Measurements from ENCODE around the gene UMAD1.

DNA sequence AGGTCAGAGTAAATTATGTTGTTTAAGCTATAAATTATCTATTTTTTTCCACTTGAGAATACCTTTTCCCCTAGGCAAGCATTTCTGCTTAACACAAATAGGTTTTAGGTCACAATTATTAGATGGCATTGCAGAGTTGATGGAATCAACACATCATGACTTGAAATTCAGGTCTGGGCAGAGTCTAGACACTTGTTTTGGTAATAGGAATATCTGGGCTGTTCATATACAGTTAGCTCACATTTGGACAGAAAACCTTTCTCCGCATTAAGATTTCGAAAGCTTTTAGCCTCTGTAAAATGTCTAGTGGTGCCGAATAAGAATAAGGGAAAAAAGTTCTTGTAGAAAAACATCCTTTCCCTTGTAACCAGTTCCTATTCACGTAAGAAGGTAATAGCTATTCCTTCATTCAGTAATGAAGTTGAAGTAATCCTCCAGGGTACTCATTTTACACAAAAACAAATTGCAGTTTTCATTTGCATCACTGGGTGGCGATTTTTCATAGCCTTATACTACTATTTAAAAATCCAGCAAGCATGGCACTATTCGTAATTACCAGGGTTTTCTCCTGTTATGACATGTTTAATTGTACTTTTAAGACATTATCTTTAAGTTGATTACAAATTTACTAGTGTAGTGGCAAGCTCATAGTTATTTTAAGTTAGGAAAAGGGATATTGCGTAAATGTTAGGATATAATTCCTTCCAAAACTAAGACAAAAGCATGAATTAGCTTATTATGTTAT, 40.8 kb downstream of the UMAD1 start:
- TF ChIP-seq POLR2AphosphoS5 (IDR thresholded peaks at IDR 0.05; ENCODE audit: low read depth) (no peak), GABPA (IDR thresholded peaks at IDR 0.05; ENCODE audit: low read depth) (no peak)
- TF ChIP-seq, protein P1, sequence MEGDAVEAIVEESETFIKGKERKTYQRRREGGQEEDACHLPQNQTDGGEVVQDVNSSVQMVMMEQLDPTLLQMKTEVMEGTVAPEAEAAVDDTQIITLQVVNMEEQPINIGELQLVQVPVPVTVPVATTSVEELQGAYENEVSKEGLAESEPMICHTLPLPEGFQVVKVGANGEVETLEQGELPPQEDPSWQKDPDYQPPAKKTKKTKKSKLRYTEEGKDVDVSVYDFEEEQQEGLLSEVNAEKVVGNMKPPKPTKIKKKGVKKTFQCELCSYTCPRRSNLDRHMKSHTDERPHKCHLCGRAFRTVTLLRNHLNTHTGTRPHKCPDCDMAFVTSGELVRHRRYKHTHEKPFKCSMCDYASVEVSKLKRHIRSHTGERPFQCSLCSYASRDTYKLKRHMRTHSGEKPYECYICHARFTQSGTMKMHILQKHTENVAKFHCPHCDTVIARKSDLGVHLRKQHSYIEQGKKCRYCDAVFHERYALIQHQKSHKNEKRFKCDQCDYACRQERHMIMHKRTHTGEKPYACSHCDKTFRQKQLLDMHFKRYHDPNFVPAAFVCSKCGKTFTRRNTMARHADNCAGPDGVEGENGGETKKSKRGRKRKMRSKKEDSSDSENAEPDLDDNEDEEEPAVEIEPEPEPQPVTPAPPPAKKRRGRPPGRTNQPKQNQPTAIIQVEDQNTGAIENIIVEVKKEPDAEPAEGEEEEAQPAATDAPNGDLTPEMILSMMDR (IDR thresholded peaks at IDR 0.05; ENCODE audit: insufficient read depth, low read length) = peak; percentile 18

Data from HL-60 (cell line).